ENCODE results near the gene PRAC2. TPM values are rescaled to one million over a fixed set of nuclear protein-coding genes. Genes with fewer than 3 reads are reported as not detected.

PRAC2 gene
- total RNA-seq, 1 experiment from 2014 or later: not detected

- BruUV-seq (replicated peaks): no TSS peak
- ChIA-PET CTCF (interaction anchor here (0.6 kb wide), 1 partner anchor 31 kb away, joined by 3 read pairs; no protein-coding TSS in a partner anchor), POLR2A (no interaction called here)
- Histone ChIP-seq H3K36me3 (ENCODE audit: control insufficient read depth, insufficient read depth, low read length) (no peaks in the 10 kb centered on the region), H3K4me1 (ENCODE audit: control insufficient read depth, insufficient read depth, low read length) (peaks cover 21% of the 10 kb centered on the region), H3K27ac (ENCODE audit: low read length) (no peak overlapping the region), H3K9me3 (ENCODE audit: control insufficient read depth, insufficient read depth, low read depth, low read length) (no peaks in the 10 kb centered on the region), H3K4me3 (ENCODE audit: low read depth in 2 of 2, low read length in 2 of 2) (no peak overlapping the region), H3K27me3 (ENCODE audit: control insufficient read depth, insufficient read depth, low read length) (no peaks in the 10 kb centered on the region)
- intact Hi-C loops (cut with micrococcal nuclease; ENCODE audit: unreplicated experiment) (no loop called here), in situ Hi-C loops (cut with HindIII; ENCODE audit: low pct_unique_long_range_greater_than_20kb, low sequenced_read_pairs) (no loop called here)
- DNase-seq (ENCODE audit: low read depth, low spot score): no peak
- ATAC-seq: no peak
- TF ChIP-seq SIN3A (IDR thresholded peaks at IDR 0.05; ENCODE audit: borderline replicate concordance, insufficient read depth, low read depth, low read length) (no peak), POLR2AphosphoS5 (IDR thresholded peaks at IDR 0.05; ENCODE audit: low read depth, low read length) (no peak)
Observed at GRCh38 chr17:48755356-48755755, 32.4 kb downstream of the PRAC2 start.

GRCh38 chr17:48756830-48757251 lies 33.9 kb downstream of the PRAC2 start:
- no peak for ATAC-seq
- Histone ChIP-seq H3K27ac (ENCODE audit: low read length) (no peak overlapping the region), H3K9me3 (ENCODE audit: control insufficient read depth, insufficient read depth, low read depth, low read length) (no peaks in the 10 kb centered on the region), H3K4me3 (ENCODE audit: low read depth in 2 of 2, low read length in 2 of 2) (no peak overlapping the region), H3K36me3 (ENCODE audit: control insufficient read depth, insufficient read depth, low read length) (no peaks in the 10 kb centered on the region), H3K27me3 (ENCODE audit: control insufficient read depth, insufficient read depth, low read length) (no peaks in the 10 kb centered on the region), H3K4me1 (ENCODE audit: control insufficient read depth, insufficient read depth, low read length) (peaks cover 16% of the 10 kb centered on the region)
- ChIA-PET POLR2A (interaction anchor here (0.7 kb wide), 2 partner anchors 9 to 53 kb away, joined by 3 to 7 read pairs; no protein-coding TSS in a partner anchor), CTCF (no interaction called here)
- intact Hi-C loops (cut with micrococcal nuclease; ENCODE audit: unreplicated experiment): no loop called here
- TF ChIP-seq REST (IDR thresholded peaks at IDR 0.05; ENCODE audit: insufficient read depth in 1 of 2, low read depth in 2 of 2, low read length in 1 of 2) (no peak), POLR2AphosphoS5 (IDR thresholded peaks at IDR 0.05; ENCODE audit: low read depth, low read length) (no peak), SIN3A (IDR thresholded peaks at IDR 0.05; ENCODE audit: borderline replicate concordance, insufficient read depth, low read depth, low read length) (no peak)
- in situ Hi-C loops (cut with HindIII; ENCODE audit: low pct_unique_long_range_greater_than_20kb, low sequenced_read_pairs): no loop called here
- DNase-seq (ENCODE audit: low read depth, low spot score): no peak
- BruUV-seq (replicated peaks): no TSS peak

- Histone ChIP-seq H3K27me3 (ENCODE audit: control insufficient read depth, insufficient read depth, low read length) (no peaks in the 10 kb centered on the region), H3K4me1 (ENCODE audit: control insufficient read depth, insufficient read depth, low read length) (peaks cover 15% of the 10 kb centered on the region), H3K4me3 (ENCODE audit: low read depth in 2 of 2, low read length in 2 of 2) (no peak overlapping the region), H3K36me3 (ENCODE audit: control insufficient read depth, insufficient read depth, low read length) (no peaks in the 10 kb centered on the region), H3K9me3 (ENCODE audit: control insufficient read depth, insufficient read depth, low read depth, low read length) (no peaks in the 10 kb centered on the region), H3K27ac (ENCODE audit: low read length) (no peak overlapping the region)
- ATAC-seq (peak; percentile 64; the same call in 1 of the 2 replicates), DNase-seq (ENCODE audit: low read depth, low spot score) (no peak)
- intact Hi-C loops (cut with micrococcal nuclease; ENCODE audit: unreplicated experiment): no loop called here
- ChIA-PET POLR2A (no interaction called here), CTCF (no interaction called here)
- in situ Hi-C loops (cut with HindIII; ENCODE audit: low pct_unique_long_range_greater_than_20kb, low sequenced_read_pairs): no loop called here
- TF ChIP-seq CTCF (IDR thresholded peaks at IDR 0.05) (no peak), TCF7L2 (IDR thresholded peaks at IDR 0.05; ENCODE audit: low read depth, low read length) (no peak), POLR2AphosphoS5 (IDR thresholded peaks at IDR 0.05; ENCODE audit: low read depth, low read length) (no peak), REST (IDR thresholded peaks at IDR 0.05; ENCODE audit: insufficient read depth in 1 of 2, low read depth in 2 of 2, low read length in 1 of 2) (no peak)
- BruUV-seq (replicated peaks): no TSS peak
Observed at GRCh38 chr17:48757524-48757961, 34.6 kb downstream of the PRAC2 start.
